ENCODE data around the gene UQCC2. TPM values are rescaled to one million over a fixed set of nuclear protein-coding genes. Genes with fewer than 3 reads are reported as not detected.

The UQCC2 gene
- total RNA-seq, 3 donors from 2014 or later: 41.8 to 48.6 (median 45.7) TPM

GRCh38 chr6:33731751-33732282 lies 20.3 kb upstream of the UQCC2 start:
- Histone ChIP-seq H3K9me3 (no peaks in the 10 kb centered on the region), H3K36me3 (ENCODE audit: low read depth) (no peaks in the 10 kb centered on the region), H3K4me1 (ENCODE audit: low read depth) (no peaks in the 10 kb centered on the region), H3K4me3 (no peak overlapping the region)
- DNase-seq: no peak
- ATAC-seq: peak; percentile 40
- intact Hi-C loops (cut with DNase I, micrococcal nuclease): no loop called here
- no peak for TF ChIP-seq CTCF (IDR thresholded peaks at IDR 0.05)

- no peaks in the 10 kb centered on the region for H3K4me1 ChIP-seq (ENCODE audit: low read depth)
- intact Hi-C loops (cut with DNase I, micrococcal nuclease): no loop called here
- ATAC-seq (no peak), DNase-seq (no peak)
- no peak overlapping the region for H3K4me3 ChIP-seq
- no peaks in the 10 kb centered on the region for H3K9me3 ChIP-seq
- TF ChIP-seq CTCF (IDR thresholded peaks at IDR 0.05): no peak
- H3K36me3 ChIP-seq (ENCODE audit: low read depth): no peaks in the 10 kb centered on the region
Observed at GRCh38 chr6:33731035-33731434, 19.5 kb upstream of the UQCC2 start.

- intact Hi-C loops (cut with DNase I, micrococcal nuclease): no loop called here
- H3K4me1 ChIP-seq (ENCODE audit: low read depth): no peaks in the 10 kb centered on the region
- no peaks in the 10 kb centered on the region for H3K36me3 ChIP-seq (ENCODE audit: low read depth)
- no peak for TF ChIP-seq CTCF (IDR thresholded peaks at IDR 0.05)
- ATAC-seq (no peak), DNase-seq (no peak)
- H3K4me3 ChIP-seq: no peak overlapping the region
- no peaks in the 10 kb centered on the region for H3K9me3 ChIP-seq
Observed at GRCh38 chr6:33730611-33731010, 19.1 kb upstream of the UQCC2 start.

GRCh38 chr6:33729059-33729458 lies 17.6 kb upstream of the UQCC2 start:
- Histone ChIP-seq H3K36me3 (ENCODE audit: low read depth) (no peaks in the 10 kb centered on the region), H3K4me1 (ENCODE audit: low read depth) (no peaks in the 10 kb centered on the region), H3K9me3 (no peaks in the 10 kb centered on the region), H3K4me3 (no peak overlapping the region)
- TF ChIP-seq CTCF (IDR thresholded peaks at IDR 0.05): no peak
- no peak for ATAC-seq
- intact Hi-C loops (cut with DNase I, micrococcal nuclease): no loop called here
- no peak for DNase-seq

GRCh38 chr6:33728438-33728837 lies 16.9 kb upstream of the UQCC2 start:
- H3K9me3 ChIP-seq: no peaks in the 10 kb centered on the region
- ATAC-seq (no peak), DNase-seq (no peak)
- intact Hi-C loops (cut with DNase I, micrococcal nuclease): no loop called here
- TF ChIP-seq CTCF (IDR thresholded peaks at IDR 0.05): no peak
- H3K4me3 ChIP-seq: no peak overlapping the region
- H3K4me1 ChIP-seq (ENCODE audit: low read depth): no peaks in the 10 kb centered on the region
- H3K36me3 ChIP-seq (ENCODE audit: low read depth): no peaks in the 10 kb centered on the region

- no peak for DNase-seq
- no peaks in the 10 kb centered on the region for H3K4me1 ChIP-seq (ENCODE audit: low read depth)
- H3K4me3 ChIP-seq: no peak overlapping the region
- ATAC-seq: no peak
- no peaks in the 10 kb centered on the region for H3K9me3 ChIP-seq
- H3K36me3 ChIP-seq (ENCODE audit: low read depth): no peaks in the 10 kb centered on the region
- intact Hi-C loops (cut with DNase I, micrococcal nuclease): no loop called here
- no peak for TF ChIP-seq CTCF (IDR thresholded peaks at IDR 0.05)
Observed at GRCh38 chr6:33727932-33728331, 16.4 kb upstream of the UQCC2 start.
